ENCODE results near the gene APP. TPM values are rescaled to one million over a fixed set of nuclear protein-coding genes. Genes with fewer than 3 reads are reported as not detected.

Gene APP
- total and polyA plus RNA-seq, 12 donors, result 106 to 434 (median 389) TPM

GRCh38 chr21:26043891-26044290 is 126.7 kb downstream of the APP start:
- no peak overlapping the region for H3K27ac ChIP-seq
- TF ChIP-seq CTCF (IDR thresholded peaks at IDR 0.05), result no peak
- ATAC-seq (no peak), DNase-seq (no peak)
- H3K4me1 ChIP-seq, result peaks cover 0 to 11% (median 0%) of the 10 kb centered on the region in 9 donors
- H3K27me3 ChIP-seq, result no peaks in the 10 kb centered on the region
- no peaks in the 10 kb centered on the region for H3K9me3 ChIP-seq
- WGBS, 2 donors, result 80 to 98% methylated on average over 3 of the region's 3 CpGs
- intact Hi-C loops (cut with DNase I), result no loop called here
- H3K36me3 ChIP-seq, result peaks cover 0 to 60% (median 6%) of the 10 kb centered on the region in 9 donors
- no peak overlapping the region for H3K4me3 ChIP-seq

GRCh38 chr21:26042181-26042876 is 128.2 kb downstream of the APP start:
- DNase-seq, result no peak
- ATAC-seq, result no peak
- no peaks in the 10 kb centered on the region for H3K27me3 ChIP-seq
- peaks cover 0 to 11% (median 0%) of the 10 kb centered on the region in 9 donors for H3K4me1 ChIP-seq
- H3K36me3 ChIP-seq, result peaks cover 0 to 46% (median 6%) of the 10 kb centered on the region in 9 donors
- intact Hi-C loops (cut with DNase I), result no loop called here
- H3K4me3 ChIP-seq, result no peak overlapping the region
- no peak for TF ChIP-seq CTCF (IDR thresholded peaks at IDR 0.05)
- H3K9me3 ChIP-seq, result no peaks in the 10 kb centered on the region
- WGBS, 2 donors, result 90 to 99% methylated on average over 3 of the region's 3 CpGs
- H3K27ac ChIP-seq, result no peak overlapping the region

- WGBS, 2 donors, result 74 to 82% methylated on average over 3 of the region's 3 CpGs
- Histone ChIP-seq H3K36me3 (peaks cover 0 to 39% (median 1%) of the 10 kb centered on the region in 9 donors), H3K4me3 (no peak overlapping the region), H3K27me3 (no peaks in the 10 kb centered on the region), H3K4me1 (peaks cover 0 to 11% (median 0%) of the 10 kb centered on the region in 9 donors), H3K9me3 (no peaks in the 10 kb centered on the region), H3K27ac (no peak overlapping the region)
- DNase-seq (no peak), ATAC-seq (peak in 1 of 8 donors; percentile 47)
- no peak for TF ChIP-seq CTCF (IDR thresholded peaks at IDR 0.05)
- intact Hi-C loops (cut with DNase I), result no loop called here
Measured at GRCh38 chr21:26041431-26042180, 129.0 kb downstream of the APP start.

- no peak for ATAC-seq
- no peak for TF ChIP-seq CTCF (IDR thresholded peaks at IDR 0.05)
- peaks cover 0 to 30% (median 0%) of the 10 kb centered on the region in 9 donors for H3K4me1 ChIP-seq
- no peak for DNase-seq
- WGBS, 2 donors, result 99% methylated on average over 4 of the region's 4 CpGs
- H3K9me3 ChIP-seq, result no peaks in the 10 kb centered on the region
- H3K4me3 ChIP-seq, result no peak overlapping the region
- intact Hi-C loops (cut with DNase I), result no loop called here
- peaks cover 0 to 14% (median 0%) of the 10 kb centered on the region in 9 donors for H3K36me3 ChIP-seq
- H3K27ac ChIP-seq, result no peak overlapping the region
- H3K27me3 ChIP-seq, result no peaks in the 10 kb centered on the region
Measured at GRCh38 chr21:26036916-26037315, 133.7 kb downstream of the APP start.
